Jurkat, Clone E6-1 (cell line): ENCODE results near the gene ISLR2. TPM values are rescaled to one million over a fixed set of nuclear protein-coding genes. Genes with fewer than 3 reads are reported as not detected.
"Not testable (repeated sequence)": the region's sequence is repeated elsewhere in the genome, so short reads cannot be mapped to it uniquely, and the experiment has no call there.

Source experiments
- DNase-seq: peaks from one replicate; pipeline ENCODE4 v3.0.0-alpha.2; 2011; ENCODE audit warnings: low read depth, low spot score
- H3K4me3 ChIP-seq: 2 replicates; pipeline ENCODE4 v1.5.1; 2011; ENCODE audit warnings: mild to moderate bottlenecking, low read length, control low read depth, moderate library complexity
- polyA plus RNA-seq: library from polyadenylated mRNA; unstranded; fragments of >200 nt; gene quantifications from one replicate; pipeline ENCODE4 v1.2.1, GENCODE V29; 2012; ENCODE audit warnings: missing spikeins; ENCODE audit not compliant: insufficient read length, insufficient read depth

The ISLR2 gene, protein sequence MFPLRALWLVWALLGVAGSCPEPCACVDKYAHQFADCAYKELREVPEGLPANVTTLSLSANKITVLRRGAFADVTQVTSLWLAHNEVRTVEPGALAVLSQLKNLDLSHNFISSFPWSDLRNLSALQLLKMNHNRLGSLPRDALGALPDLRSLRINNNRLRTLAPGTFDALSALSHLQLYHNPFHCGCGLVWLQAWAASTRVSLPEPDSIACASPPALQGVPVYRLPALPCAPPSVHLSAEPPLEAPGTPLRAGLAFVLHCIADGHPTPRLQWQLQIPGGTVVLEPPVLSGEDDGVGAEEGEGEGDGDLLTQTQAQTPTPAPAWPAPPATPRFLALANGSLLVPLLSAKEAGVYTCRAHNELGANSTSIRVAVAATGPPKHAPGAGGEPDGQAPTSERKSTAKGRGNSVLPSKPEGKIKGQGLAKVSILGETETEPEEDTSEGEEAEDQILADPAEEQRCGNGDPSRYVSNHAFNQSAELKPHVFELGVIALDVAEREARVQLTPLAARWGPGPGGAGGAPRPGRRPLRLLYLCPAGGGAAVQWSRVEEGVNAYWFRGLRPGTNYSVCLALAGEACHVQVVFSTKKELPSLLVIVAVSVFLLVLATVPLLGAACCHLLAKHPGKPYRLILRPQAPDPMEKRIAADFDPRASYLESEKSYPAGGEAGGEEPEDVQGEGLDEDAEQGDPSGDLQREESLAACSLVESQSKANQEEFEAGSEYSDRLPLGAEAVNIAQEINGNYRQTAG
- not detected for polyA plus RNA-seq

DNA sequence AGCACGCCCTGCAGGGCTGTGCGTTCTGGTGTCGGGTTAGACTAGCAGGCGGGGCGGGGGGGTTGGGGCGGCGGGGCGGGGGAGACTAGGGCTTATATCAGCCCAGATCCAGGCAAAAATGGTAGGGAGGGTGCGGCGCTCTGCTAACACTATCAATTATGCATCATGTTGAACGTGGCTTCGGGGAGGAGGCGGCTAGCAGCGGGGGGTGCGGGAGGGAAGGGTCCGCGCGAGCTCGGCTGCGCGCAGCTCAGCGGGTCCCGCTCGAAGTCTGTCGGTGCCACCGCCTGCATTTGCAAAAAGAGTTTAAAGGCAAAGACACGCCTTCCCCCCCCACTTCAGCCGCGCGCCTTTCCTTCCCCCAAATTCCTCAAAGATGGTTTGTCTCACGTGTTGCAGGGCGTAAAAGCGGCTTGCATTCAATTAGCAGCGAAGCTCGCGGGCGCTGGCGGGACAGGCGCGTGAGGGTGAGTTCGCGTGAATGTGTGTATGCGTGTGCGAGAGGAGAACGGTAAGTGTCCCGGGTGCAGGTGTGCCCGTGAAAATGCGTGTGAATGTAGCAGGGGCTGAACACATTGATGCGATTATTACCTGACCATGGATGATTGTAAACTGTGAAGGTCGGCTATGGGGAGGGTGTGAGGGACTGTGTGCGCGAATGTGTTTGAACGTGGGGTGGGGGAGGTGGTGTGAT lies at the start of gene ISLR2:
Gene ISLR2 (plus strand): TSS at position 432 of the 694 bp plus-strand sequence. CDS start 2,169 bp downstream, outside the sequence.
- DNase-seq: no peak
- H3K4me3 ChIP-seq: no peak within 1 kb of the TSS

GRCh38 chr15:74082450-74082849 lies 47.9 kb upstream of the ISLR2 start, which contains the start of gene GOLGA6A:
Gene GOLGA6A, minus strand, starts transcription at chr15:74082550. Its CDS starts 41 bp downstream, at chr15:74082509.
- H3K4me3 ChIP-seq, DNase-seq: not testable (repeated sequence)

DNA sequence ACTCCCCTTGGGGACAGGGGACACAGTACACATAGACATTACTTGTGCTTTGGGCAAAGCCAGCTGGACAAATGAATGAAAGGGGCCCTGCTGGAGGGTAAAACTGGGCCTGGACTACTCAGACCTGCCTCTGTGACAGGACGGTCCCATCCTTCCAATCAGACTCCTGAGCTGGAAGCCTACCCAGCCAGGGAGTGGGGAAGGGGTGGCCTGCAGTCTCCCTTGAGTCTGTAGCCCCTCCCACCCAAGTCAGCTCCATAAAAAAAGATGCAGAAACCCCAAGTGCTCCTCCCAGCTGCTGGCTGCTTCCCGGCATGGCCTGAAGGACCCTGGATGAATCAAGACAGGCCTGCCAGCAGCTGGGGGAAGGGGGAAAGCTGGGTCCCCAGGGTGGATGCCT lies 35.8 kb upstream of the ISLR2 start:
- not testable (repeated sequence) for DNase-seq, H3K4me3 ChIP-seq

DNA sequence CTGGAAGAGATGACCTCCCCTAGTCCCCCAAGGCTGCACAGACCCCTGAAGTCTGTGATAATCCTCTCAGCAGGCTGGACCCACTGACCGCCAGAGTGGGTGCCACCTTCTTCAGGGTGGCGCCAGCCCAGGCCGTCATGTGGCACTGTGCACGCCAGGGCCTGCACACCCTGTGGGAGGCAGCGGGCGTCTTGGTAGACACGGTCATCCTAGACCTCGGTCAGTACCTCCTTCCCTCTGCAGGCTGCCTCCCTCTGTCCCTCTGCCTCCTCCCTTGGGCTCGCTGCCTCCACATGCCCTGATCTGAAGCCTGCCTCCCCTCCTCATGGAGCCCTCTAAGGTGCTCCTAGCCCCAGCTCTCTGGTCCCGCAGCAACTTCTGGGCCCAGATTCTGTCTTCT lies 34.8 kb upstream of the ISLR2 start:
- not testable (repeated sequence) for DNase-seq

DNA sequence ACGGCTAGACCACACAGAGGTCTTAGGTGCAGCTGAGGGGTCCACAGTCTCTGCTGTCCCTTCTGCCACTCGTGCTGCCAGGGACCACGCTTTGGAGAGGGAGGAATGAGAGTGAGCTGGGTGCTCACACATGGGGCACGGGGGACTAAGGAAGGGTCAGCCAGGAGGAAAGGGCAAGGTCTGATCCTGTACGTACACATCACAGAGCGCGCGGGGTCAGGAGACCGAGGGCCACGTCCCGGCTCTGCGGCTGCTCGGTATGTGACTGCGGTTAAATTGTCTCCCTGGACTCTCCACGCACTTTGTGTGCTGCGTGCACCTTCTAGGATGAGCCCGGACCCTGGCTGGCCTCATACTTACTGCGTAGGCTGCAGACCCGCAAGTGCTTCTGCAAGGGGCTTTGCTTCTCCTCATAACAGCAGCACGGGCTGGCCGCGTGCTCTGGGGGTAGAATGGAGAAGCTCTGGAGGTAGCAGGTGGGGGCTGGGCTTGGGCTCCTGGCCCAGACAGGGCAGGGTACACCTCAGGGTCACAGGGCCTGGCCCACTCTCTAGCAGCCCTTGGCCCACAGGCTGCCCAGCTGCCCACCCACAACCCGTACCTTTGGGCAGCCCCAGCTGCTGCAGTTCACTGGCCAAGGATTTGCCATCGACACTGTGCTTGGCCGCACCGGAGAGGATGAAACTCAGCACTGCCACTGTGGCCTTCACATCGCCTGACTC lies 33.5 kb upstream of the ISLR2 start:
- DNase-seq, H3K4me3 ChIP-seq: not testable (repeated sequence)

More for the DNA sequence above, 34.8 kb upstream of the ISLR2 start:
- H3K4me3 ChIP-seq: not testable (repeated sequence)

DNA sequence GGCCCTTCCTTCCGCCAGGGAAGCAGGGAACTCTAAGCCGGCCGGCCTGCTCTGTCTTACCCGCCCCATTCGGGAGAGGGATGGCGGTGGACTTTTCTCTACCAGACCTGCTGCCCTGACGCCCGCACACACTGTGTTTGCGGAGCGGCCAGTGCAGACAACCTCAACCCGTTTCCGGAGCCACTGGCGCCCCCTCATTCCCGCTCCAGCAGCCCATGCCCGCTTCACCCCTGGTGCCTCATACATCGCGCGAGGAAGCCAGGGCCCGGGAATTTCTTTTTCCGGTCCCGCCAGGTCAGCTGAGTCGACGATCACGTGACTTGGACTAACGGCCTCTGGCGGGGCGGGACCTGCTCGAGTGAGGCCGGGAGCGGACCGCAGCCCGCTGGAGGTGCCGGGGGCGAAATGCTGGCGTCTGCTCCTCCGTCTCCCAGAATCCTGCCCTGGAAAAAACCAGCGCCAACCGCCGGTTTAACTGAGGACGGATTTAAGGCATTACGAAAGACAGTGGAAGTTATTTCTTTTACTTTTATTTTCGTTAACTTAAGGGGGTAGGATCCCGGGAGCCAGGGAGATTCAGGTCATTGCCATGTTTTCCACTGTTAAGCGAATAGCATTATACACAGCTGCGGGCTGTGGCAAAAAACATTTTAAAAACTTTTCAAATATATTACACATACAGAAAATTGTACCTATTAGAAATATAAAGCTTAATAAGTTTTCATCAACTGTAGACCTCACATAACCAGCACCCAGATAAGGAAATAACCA lies 30.2 kb upstream of the ISLR2 start:
- DNase-seq: not testable (repeated sequence)

DNA sequence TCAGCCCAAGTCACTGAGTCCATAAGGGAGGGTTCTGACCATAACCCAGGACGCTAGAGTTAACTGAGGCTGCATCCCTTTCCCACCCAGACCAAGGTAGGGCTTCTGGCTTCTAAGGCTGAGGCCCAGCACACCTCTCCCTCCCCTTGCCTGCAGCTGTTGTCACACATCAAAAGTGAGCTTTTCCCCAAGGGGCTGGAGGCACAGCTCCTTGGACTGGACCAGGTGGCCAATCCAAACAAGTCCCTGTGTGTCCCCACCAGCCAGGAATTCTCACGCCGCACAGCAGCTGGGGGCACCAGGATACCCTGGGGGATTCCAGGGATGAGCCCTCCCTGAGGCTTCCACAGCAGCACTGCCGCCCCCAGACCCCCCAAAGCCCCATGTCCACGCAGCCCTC lies 22.3 kb upstream of the ISLR2 start:
- H3K4me3 ChIP-seq: no peak overlapping the region
- no peak for DNase-seq

More for the DNA sequence above, 30.2 kb upstream of the ISLR2 start:
- peak overlapping the region; percentile 16; the same call in 1 of the 2 replicates for H3K4me3 ChIP-seq

DNA sequence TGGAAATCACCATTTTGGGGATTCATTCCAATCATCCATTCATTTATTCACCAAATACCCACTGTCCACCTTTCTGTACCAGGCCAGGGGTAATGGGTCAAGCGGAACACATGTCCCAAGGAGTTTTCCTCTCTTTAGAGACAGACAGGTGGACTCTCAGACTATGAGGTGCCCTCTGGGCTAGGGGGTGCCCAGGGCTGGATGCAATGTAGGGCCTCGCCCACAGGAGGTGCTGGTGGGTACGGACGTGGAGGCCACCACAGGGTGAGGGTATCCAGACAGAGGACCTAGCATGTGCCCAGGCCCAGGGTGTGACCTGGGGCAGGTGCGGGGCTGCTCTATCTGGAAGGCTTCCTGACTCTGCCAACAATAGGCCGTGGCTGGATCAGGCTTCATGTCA lies 21.8 kb upstream of the ISLR2 start:
- not testable (repeated sequence) for DNase-seq, H3K4me3 ChIP-seq

GRCh38 chr15:74109713-74110112 lies 20.7 kb upstream of the ISLR2 start:
- DNase-seq: no peak
- H3K4me3 ChIP-seq: no peak overlapping the region

DNA sequence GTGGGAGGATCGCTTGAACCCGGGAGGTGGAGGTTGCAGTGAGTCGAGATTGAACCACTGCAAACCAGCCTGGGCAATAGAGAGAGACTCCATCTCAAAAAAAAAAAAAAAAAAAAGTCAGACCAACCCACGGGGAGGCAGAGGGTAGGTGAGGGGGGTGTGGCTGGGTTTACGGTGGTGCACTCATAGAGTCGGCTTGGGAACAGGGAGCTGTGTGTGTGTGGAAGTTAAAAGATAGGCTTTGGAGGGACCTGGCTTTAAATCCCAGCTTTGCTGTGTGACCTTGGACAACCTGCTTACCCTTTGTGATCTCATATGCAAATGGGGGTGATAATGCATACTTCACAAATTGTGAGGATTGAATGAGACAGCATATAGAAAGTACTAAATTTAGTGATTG lies 10.0 kb upstream of the ISLR2 start:
- H3K4me3 ChIP-seq: no peak overlapping the region
- no peak for DNase-seq

- H3K4me3 ChIP-seq: no peak overlapping the region
- no peak for DNase-seq
Measured at GRCh38 chr15:74121039-74121438, 9.3 kb upstream of the ISLR2 start.

- H3K4me3 ChIP-seq: no peak overlapping the region
- DNase-seq: no peak
Measured at GRCh38 chr15:74121858-74122257, 8.5 kb upstream of the ISLR2 start.

GRCh38 chr15:74122403-74123130 lies 7.8 kb upstream of the ISLR2 start:
- no peak overlapping the region for H3K4me3 ChIP-seq
- DNase-seq: no peak

DNA sequence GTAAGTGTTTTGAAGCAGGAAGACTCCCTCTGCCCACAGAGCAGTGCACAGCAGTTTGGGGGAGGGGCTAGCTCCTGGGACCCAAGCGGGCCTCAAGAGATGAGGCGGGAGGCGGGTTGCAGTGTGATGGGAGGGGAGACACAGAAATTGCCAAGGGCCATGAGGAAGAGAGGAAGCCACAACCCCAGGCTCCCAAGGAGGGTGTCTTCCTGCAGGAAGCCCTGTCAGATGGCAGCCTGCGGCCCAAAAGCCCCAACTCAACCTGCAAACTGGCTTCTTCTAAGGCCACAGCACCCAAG lies 7.3 kb upstream of the ISLR2 start:
- peak; percentile 85 for DNase-seq
- no peak overlapping the region for H3K4me3 ChIP-seq

DNA sequence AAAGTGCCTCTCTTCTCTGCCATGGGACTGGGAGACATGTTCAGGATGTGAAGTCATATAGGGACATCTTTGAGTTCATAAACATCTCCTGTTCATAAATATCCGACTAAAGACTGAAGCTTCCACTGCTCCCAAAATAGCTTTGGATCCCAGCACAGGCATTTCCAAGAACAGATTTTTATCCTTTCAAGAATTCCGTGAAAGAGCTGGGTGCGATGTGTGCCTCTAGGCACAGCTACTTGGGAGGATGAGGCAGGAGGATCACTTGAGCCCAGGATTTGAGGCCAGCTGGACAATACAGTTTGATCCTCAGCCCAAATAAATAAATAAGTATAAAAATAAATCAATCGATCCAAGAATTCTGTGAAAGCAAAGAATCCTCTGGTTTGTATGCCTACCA lies 6.7 kb upstream of the ISLR2 start:
- no peak overlapping the region for H3K4me3 ChIP-seq
- DNase-seq: no peak

DNA sequence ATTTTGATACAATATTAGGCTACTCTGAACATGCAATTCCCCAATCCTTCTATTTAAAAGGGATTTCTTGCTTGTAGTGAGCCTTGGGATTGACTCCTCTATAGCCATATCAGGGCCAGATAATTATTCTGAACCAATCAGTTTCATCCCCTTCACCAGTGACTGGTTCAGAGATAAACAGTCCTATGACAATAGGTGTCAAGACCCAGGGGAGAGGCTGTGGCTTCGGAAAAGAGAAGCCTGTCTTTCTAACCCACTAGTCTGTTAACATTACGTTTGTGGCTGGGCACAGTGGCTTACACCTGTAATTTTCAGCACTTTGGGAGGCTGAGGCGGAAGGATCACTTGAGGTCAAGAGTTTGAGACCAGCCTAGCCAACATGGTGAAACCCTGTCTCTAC lies 6.2 kb upstream of the ISLR2 start:
- no peak for DNase-seq
- H3K4me3 ChIP-seq: no peak overlapping the region

GRCh38 chr15:74124759-74125158 lies 5.6 kb upstream of the ISLR2 start:
- H3K4me3 ChIP-seq: no peak overlapping the region
- DNase-seq: no peak
